T-helper 17 cell (primary cell): ENCODE measurements around the gene CDH4. TPM values are rescaled to one million over a fixed set of nuclear protein-coding genes. Genes with fewer than 3 reads are reported as not detected.

Experiments used
- ATAC-seq: fragments of 150-1000 bp; cut with Tn5 transposase; 2 replicates; pipeline ENCODE4 v1.10.0; 2021; ENCODE audit warnings: mild to moderate bottlenecking, moderate library complexity
- DNase-seq, 3 donors: peaks; one replicate each; pipeline versions ENCODE4 v3.0.0 to v3.0.0-alpha.2; 2020 to 2021
- H3K9me3 ChIP-seq: one replicate; pipeline ENCODE4 v1.7.0; 2013; ENCODE audit warnings: low read length, mild to moderate bottlenecking; ENCODE audit not compliant: control insufficient read depth, poor library complexity, severe bottlenecking
- H3K27ac Mint-ChIP-seq: one replicate; pipeline ENCODE4 v1.8.0; 2022; ENCODE audit warnings: mild to moderate bottlenecking, moderate library complexity, mixed read lengths
- H3K27me3 Mint-ChIP-seq: one replicate; pipeline ENCODE4 v1.8.0; 2022; ENCODE audit warnings: mixed read lengths
- H3K36me3 Mint-ChIP-seq: one replicate; pipeline ENCODE4 v1.8.0; 2022; ENCODE audit warnings: low read depth, mixed read lengths
- H3K4me1 Mint-ChIP-seq: one replicate; pipeline ENCODE4 v1.8.0; 2022; ENCODE audit warnings: mild to moderate bottlenecking, mixed read lengths
- H3K4me3 Mint-ChIP-seq: one replicate; pipeline ENCODE4 v1.8.0; 2022; ENCODE audit warnings: mild to moderate bottlenecking, moderate library complexity, mixed read lengths
- total RNA-seq, 4 donors: library from RNA in 2 of 4; stranded (reverse) in 2 of 4; gene quantifications; one replicate each; pipeline ENCODE4 v1.2.3 and lab custom pipeline; 2022 to 2026

Gene CDH4
- total RNA-seq, 2 donors from 2014 or later, result 0.55 to 0.67 TPM

GRCh38 chr20:61623451-61623850 is 371.4 kb downstream of the CDH4 start:
- H3K4me1 Mint-ChIP-seq, result no peaks in the 10 kb centered on the region
- DNase-seq (no peak), ATAC-seq (no peak)
- no peaks in the 10 kb centered on the region for H3K9me3 ChIP-seq
- H3K27ac Mint-ChIP-seq, result no peak overlapping the region
- H3K27me3 Mint-ChIP-seq, result no peaks in the 10 kb centered on the region
- H3K4me3 Mint-ChIP-seq, result no peak overlapping the region
- no peaks in the 10 kb centered on the region for H3K36me3 Mint-ChIP-seq

- DNase-seq, result no peak
- H3K9me3 ChIP-seq, result no peaks in the 10 kb centered on the region
- H3K4me1 Mint-ChIP-seq, result no peaks in the 10 kb centered on the region
- no peak overlapping the region for H3K4me3 Mint-ChIP-seq
- no peaks in the 10 kb centered on the region for H3K27me3 Mint-ChIP-seq
- no peak for ATAC-seq
- H3K27ac Mint-ChIP-seq, result no peak overlapping the region
- H3K36me3 Mint-ChIP-seq, result no peaks in the 10 kb centered on the region
These were observed 373.2 kb downstream of the CDH4 start for GRCh38 chr20:61625246-61625645.

GRCh38 chr20:61626412-61626811 is 374.4 kb downstream of the CDH4 start:
- Mint-ChIP-seq H3K36me3 (no peaks in the 10 kb centered on the region), H3K4me1 (no peaks in the 10 kb centered on the region), H3K27me3 (no peaks in the 10 kb centered on the region), H3K27ac (no peak overlapping the region), H3K4me3 (no peak overlapping the region)
- ATAC-seq, result no peak
- DNase-seq, result no peak
- H3K9me3 ChIP-seq, result no peaks in the 10 kb centered on the region

- no peaks in the 10 kb centered on the region for H3K4me1 Mint-ChIP-seq
- H3K27me3 Mint-ChIP-seq, result no peaks in the 10 kb centered on the region
- H3K9me3 ChIP-seq, result no peaks in the 10 kb centered on the region
- no peak overlapping the region for H3K4me3 Mint-ChIP-seq
- no peak overlapping the region for H3K27ac Mint-ChIP-seq
- no peak for DNase-seq
- H3K36me3 Mint-ChIP-seq, result peaks cover 1% of the 10 kb centered on the region
- ATAC-seq, result no peak
These were observed 375.8 kb downstream of the CDH4 start for GRCh38 chr20:61627791-61628415.

- H3K9me3 ChIP-seq, result no peaks in the 10 kb centered on the region
- Mint-ChIP-seq H3K27me3 (no peaks in the 10 kb centered on the region), H3K27ac (no peak overlapping the region), H3K36me3 (peaks cover 2% of the 10 kb centered on the region), H3K4me3 (no peak overlapping the region), H3K4me1 (no peaks in the 10 kb centered on the region)
- no peak for DNase-seq
- ATAC-seq, result no peak
These were observed 376.4 kb downstream of the CDH4 start for GRCh38 chr20:61628480-61628879.

- Mint-ChIP-seq H3K4me3 (no peak overlapping the region), H3K27ac (no peak overlapping the region), H3K36me3 (peaks cover 2% of the 10 kb centered on the region), H3K27me3 (no peaks in the 10 kb centered on the region), H3K4me1 (no peaks in the 10 kb centered on the region)
- no peak for ATAC-seq
- H3K9me3 ChIP-seq, result no peaks in the 10 kb centered on the region
- no peak for DNase-seq
These were observed 377.0 kb downstream of the CDH4 start for GRCh38 chr20:61628901-61629601.

- no peak for DNase-seq
- no peak for ATAC-seq
- no peaks in the 10 kb centered on the region for H3K9me3 ChIP-seq
- Mint-ChIP-seq H3K27ac (no peak overlapping the region), H3K4me1 (no peaks in the 10 kb centered on the region), H3K4me3 (no peak overlapping the region), H3K36me3 (peaks cover 2% of the 10 kb centered on the region), H3K27me3 (no peaks in the 10 kb centered on the region)
These were observed 377.7 kb downstream of the CDH4 start for GRCh38 chr20:61629602-61630390.

- ATAC-seq (no peak), DNase-seq (no peak)
- no peaks in the 10 kb centered on the region for H3K4me1 Mint-ChIP-seq
- H3K36me3 Mint-ChIP-seq, result peaks cover 2% of the 10 kb centered on the region
- H3K27ac Mint-ChIP-seq, result no peak overlapping the region
- no peaks in the 10 kb centered on the region for H3K9me3 ChIP-seq
- no peaks in the 10 kb centered on the region for H3K27me3 Mint-ChIP-seq
- H3K4me3 Mint-ChIP-seq, result no peak overlapping the region
These were observed 378.3 kb downstream of the CDH4 start for GRCh38 chr20:61630391-61630650.

GRCh38 chr20:61630816-61631215 is 378.8 kb downstream of the CDH4 start:
- DNase-seq (no peak), ATAC-seq (no peak)
- Mint-ChIP-seq H3K27me3 (no peaks in the 10 kb centered on the region), H3K36me3 (peaks cover 2% of the 10 kb centered on the region), H3K27ac (no peak overlapping the region), H3K4me1 (no peaks in the 10 kb centered on the region), H3K4me3 (no peak overlapping the region)
- H3K9me3 ChIP-seq, result no peaks in the 10 kb centered on the region

GRCh38 chr20:61631751-61632150 is 379.7 kb downstream of the CDH4 start:
- ATAC-seq, result no peak
- no peak for DNase-seq
- no peaks in the 10 kb centered on the region for H3K27me3 Mint-ChIP-seq
- no peak overlapping the region for H3K4me3 Mint-ChIP-seq
- H3K9me3 ChIP-seq, result no peaks in the 10 kb centered on the region
- no peaks in the 10 kb centered on the region for H3K4me1 Mint-ChIP-seq
- H3K27ac Mint-ChIP-seq, result no peak overlapping the region
- H3K36me3 Mint-ChIP-seq, result peaks cover 2% of the 10 kb centered on the region

- H3K9me3 ChIP-seq, result no peaks in the 10 kb centered on the region
- Mint-ChIP-seq H3K27ac (no peak overlapping the region), H3K36me3 (peaks cover 2% of the 10 kb centered on the region), H3K4me3 (no peak overlapping the region), H3K4me1 (no peaks in the 10 kb centered on the region), H3K27me3 (no peaks in the 10 kb centered on the region)
- ATAC-seq (no peak), DNase-seq (no peak)
These were observed 380.9 kb downstream of the CDH4 start for GRCh38 chr20:61633004-61633403.

GRCh38 chr20:61634376-61635145 is 382.5 kb downstream of the CDH4 start:
- H3K9me3 ChIP-seq, result no peaks in the 10 kb centered on the region
- Mint-ChIP-seq H3K27ac (no peak overlapping the region), H3K36me3 (peaks cover 2% of the 10 kb centered on the region), H3K4me1 (no peaks in the 10 kb centered on the region), H3K27me3 (peaks cover 6% of the 10 kb centered on the region), H3K4me3 (no peak overlapping the region)
- DNase-seq, result no peak
- ATAC-seq, result no peak

GRCh38 chr20:61635721-61636455 is 383.8 kb downstream of the CDH4 start:
- DNase-seq (no peak), ATAC-seq (no peak)
- Mint-ChIP-seq H3K27me3 (peaks cover 16% of the 10 kb centered on the region), H3K4me3 (no peak overlapping the region), H3K27ac (no peak overlapping the region), H3K4me1 (no peaks in the 10 kb centered on the region), H3K36me3 (peaks cover 2% of the 10 kb centered on the region)
- no peaks in the 10 kb centered on the region for H3K9me3 ChIP-seq
